GM21447 (cell line): Measurements from ENCODE around the gene LCE3A.

Experiments used
- ATAC-seq: cut with Tn5 transposase; IDR thresholded peaks from one replicate; pipeline ENCODE4 v1.9.1; 2021; ENCODE audit not compliant: unreplicated experiment

LCE3A gene

GRCh38 chr1:152577168-152577567, 45.7 kb downstream of the LCE3A start:
- no peak for ATAC-seq
